SU-DHL-6 (cell line): ENCODE results near the gene ABCC4.

Experiments
- EZH2phosphoT487 ChIP-seq: fragments of 200-600 bp; sonication (generic), shearing (Covaris generic); conservative IDR thresholded peaks from 2 replicates; pipeline ENCODE4 v1.6.1; 2018; ENCODE audit warnings: mild to moderate bottlenecking, antibody characterized with exemption, low read length, moderate library complexity, mixed read lengths
- TF ChIP-seq, protein P1 (sequence below): fragments of 200-600 bp; sonication (generic); IDR thresholded peaks from one replicate; pipeline ENCODE4 v1.5.1; 2017; ENCODE audit warnings: antibody characterized with exemption, mild to moderate bottlenecking, low read length, moderate library complexity; ENCODE audit not compliant: insufficient read depth, poor library complexity, severe bottlenecking

- TF ChIP-seq EZH2phosphoT487, result no peak
- TF ChIP-seq, protein P1, sequence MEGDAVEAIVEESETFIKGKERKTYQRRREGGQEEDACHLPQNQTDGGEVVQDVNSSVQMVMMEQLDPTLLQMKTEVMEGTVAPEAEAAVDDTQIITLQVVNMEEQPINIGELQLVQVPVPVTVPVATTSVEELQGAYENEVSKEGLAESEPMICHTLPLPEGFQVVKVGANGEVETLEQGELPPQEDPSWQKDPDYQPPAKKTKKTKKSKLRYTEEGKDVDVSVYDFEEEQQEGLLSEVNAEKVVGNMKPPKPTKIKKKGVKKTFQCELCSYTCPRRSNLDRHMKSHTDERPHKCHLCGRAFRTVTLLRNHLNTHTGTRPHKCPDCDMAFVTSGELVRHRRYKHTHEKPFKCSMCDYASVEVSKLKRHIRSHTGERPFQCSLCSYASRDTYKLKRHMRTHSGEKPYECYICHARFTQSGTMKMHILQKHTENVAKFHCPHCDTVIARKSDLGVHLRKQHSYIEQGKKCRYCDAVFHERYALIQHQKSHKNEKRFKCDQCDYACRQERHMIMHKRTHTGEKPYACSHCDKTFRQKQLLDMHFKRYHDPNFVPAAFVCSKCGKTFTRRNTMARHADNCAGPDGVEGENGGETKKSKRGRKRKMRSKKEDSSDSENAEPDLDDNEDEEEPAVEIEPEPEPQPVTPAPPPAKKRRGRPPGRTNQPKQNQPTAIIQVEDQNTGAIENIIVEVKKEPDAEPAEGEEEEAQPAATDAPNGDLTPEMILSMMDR, result no peak
Measured at GRCh38 chr13:94994506-94994905, 306.7 kb downstream of the ABCC4 start.
